IPS-15b (cell line): ENCODE measurements around the gene ZBTB46.
A peak's percentile ranks its signal among the peaks of the same experiment; 100 is the strongest.

ENCODE experiments used
- H3K27me3 ChIP-seq: one replicate; pipeline ENCODE4 v1.6.1; 2013; ENCODE audit warnings: low read length; ENCODE audit not compliant: control insufficient read depth, insufficient read depth
- H3K36me3 ChIP-seq: one replicate; pipeline ENCODE4 v1.6.1; 2013; ENCODE audit warnings: low read length; ENCODE audit not compliant: control insufficient read depth, insufficient read depth
- H3K4me1 ChIP-seq: one replicate; pipeline ENCODE4 v1.6.1; 2013; ENCODE audit warnings: mild to moderate bottlenecking, low read length; ENCODE audit not compliant: control insufficient read depth, insufficient read depth
- H3K4me3 ChIP-seq: one replicate; pipeline ENCODE4 v1.5.1; 2013; ENCODE audit warnings: low read depth, low read length
- H3K9ac ChIP-seq: one replicate; pipeline ENCODE4 v1.6.1; 2013; ENCODE audit warnings: low read depth, mild to moderate bottlenecking, low read length
- H3K9me3 ChIP-seq: one replicate; pipeline ENCODE4 v1.6.1; 2013; ENCODE audit warnings: mild to moderate bottlenecking, low read length; ENCODE audit not compliant: control insufficient read depth, insufficient read depth

The ZBTB46 gene

GRCh38 chr20:63714858-63715257 lies 116.2 kb downstream of the ZBTB46 start:
- Histone ChIP-seq H3K9ac (no peak overlapping the region), H3K4me1 (no peaks in the 10 kb centered on the region), H3K36me3 (peaks cover 9% of the 10 kb centered on the region), H3K4me3 (no peak overlapping the region), H3K9me3 (no peaks in the 10 kb centered on the region), H3K27me3 (no peaks in the 10 kb centered on the region)

GRCh38 chr20:63712191-63712590 lies 118.9 kb downstream of the ZBTB46 start:
- Histone ChIP-seq H3K27me3 (no peaks in the 10 kb centered on the region), H3K9me3 (no peaks in the 10 kb centered on the region), H3K36me3 (peaks cover 6% of the 10 kb centered on the region), H3K4me1 (no peaks in the 10 kb centered on the region), H3K9ac (no peak overlapping the region), H3K4me3 (no peak overlapping the region)

- Histone ChIP-seq H3K36me3 (peaks cover 11% of the 10 kb centered on the region), H3K4me3 (no peak overlapping the region), H3K27me3 (no peaks in the 10 kb centered on the region), H3K9me3 (no peaks in the 10 kb centered on the region), H3K9ac (no peak overlapping the region), H3K4me1 (no peaks in the 10 kb centered on the region)
Measured at GRCh38 chr20:63711085-63711645, 119.9 kb downstream of the ZBTB46 start.

- H3K4me1 ChIP-seq, result no peaks in the 10 kb centered on the region
- H3K36me3 ChIP-seq, result peaks cover 30% of the 10 kb centered on the region
- peak overlapping the region; percentile 89 for H3K4me3 ChIP-seq
- H3K27me3 ChIP-seq, result no peaks in the 10 kb centered on the region
- no peaks in the 10 kb centered on the region for H3K9me3 ChIP-seq
- H3K9ac ChIP-seq, result no peak overlapping the region
Measured at GRCh38 chr20:63709149-63709527, 121.9 kb downstream of the ZBTB46 start.

- no peaks in the 10 kb centered on the region for H3K27me3 ChIP-seq
- peak overlapping the region; percentile 89 for H3K4me3 ChIP-seq
- no peaks in the 10 kb centered on the region for H3K9me3 ChIP-seq
- H3K9ac ChIP-seq, result peak overlapping the region; percentile 79
- H3K4me1 ChIP-seq, result no peaks in the 10 kb centered on the region
- H3K36me3 ChIP-seq, result peaks cover 31% of the 10 kb centered on the region
Measured at GRCh38 chr20:63708301-63709148, 122.5 kb downstream of the ZBTB46 start.

GRCh38 chr20:63707558-63708300 lies 123.3 kb downstream of the ZBTB46 start, which contains the start of the genes ARFRP1 and ZGPAT:
Gene ARFRP1, minus strand, starts transcription at chr20:63707976. Its CDS starts 885 bp downstream, at chr20:63707091.
Gene ZGPAT, plus strand, starts transcription at chr20:63708039. Its CDS starts 542 bp downstream, at chr20:63708581.
- H3K9me3 ChIP-seq, result no peaks in the 10 kb centered on the region
- H3K36me3 ChIP-seq, result peaks cover 31% of the 10 kb centered on the region
- no peaks in the 10 kb centered on the region for H3K4me1 ChIP-seq
- H3K27me3 ChIP-seq, result no peaks in the 10 kb centered on the region
- peak within 1 kb of the TSS; percentile 79 for H3K9ac ChIP-seq
- H3K4me3 ChIP-seq, result peak within 1 kb of the TSS; percentile 89

GRCh38 chr20:63706852-63707557 lies 124.1 kb downstream of the ZBTB46 start:
- H3K36me3 ChIP-seq, result peaks cover 31% of the 10 kb centered on the region
- no peaks in the 10 kb centered on the region for H3K27me3 ChIP-seq
- no peaks in the 10 kb centered on the region for H3K4me1 ChIP-seq
- H3K9ac ChIP-seq, result peak overlapping the region; percentile 47
- H3K4me3 ChIP-seq, result peak overlapping the region; percentile 89
- H3K9me3 ChIP-seq, result no peaks in the 10 kb centered on the region

GRCh38 chr20:63706027-63706695 lies 124.9 kb downstream of the ZBTB46 start:
- peak overlapping the region; percentile 89 for H3K4me3 ChIP-seq
- no peak overlapping the region for H3K9ac ChIP-seq
- no peaks in the 10 kb centered on the region for H3K9me3 ChIP-seq
- H3K27me3 ChIP-seq, result no peaks in the 10 kb centered on the region
- peaks cover 28% of the 10 kb centered on the region for H3K36me3 ChIP-seq
- no peaks in the 10 kb centered on the region for H3K4me1 ChIP-seq

GRCh38 chr20:63705232-63706026 lies 125.6 kb downstream of the ZBTB46 start:
- H3K9ac ChIP-seq, result no peak overlapping the region
- H3K4me3 ChIP-seq, result no peak overlapping the region
- H3K36me3 ChIP-seq, result peaks cover 26% of the 10 kb centered on the region

GRCh38 chr20:63704749-63705117 lies 126.3 kb downstream of the ZBTB46 start:
- H3K4me3 ChIP-seq, result no peak overlapping the region
- H3K4me1 ChIP-seq, result no peaks in the 10 kb centered on the region
- peaks cover 26% of the 10 kb centered on the region for H3K36me3 ChIP-seq
- no peaks in the 10 kb centered on the region for H3K9me3 ChIP-seq
- H3K9ac ChIP-seq, result no peak overlapping the region
- H3K27me3 ChIP-seq, result no peaks in the 10 kb centered on the region

More at GRCh38 chr20:63705232-63706026, 125.6 kb downstream of the ZBTB46 start:
- Histone ChIP-seq H3K27me3 (no peaks in the 10 kb centered on the region), H3K9me3 (no peaks in the 10 kb centered on the region), H3K4me1 (no peaks in the 10 kb centered on the region)
